Pancreas (tissue), 10 donors: Measurements from ENCODE around the gene RNF19B. TPM values are rescaled to one million over a fixed set of nuclear protein-coding genes. Genes with fewer than 3 reads are reported as not detected.

Source experiments
- ATAC-seq, 4 donors: fragments of 200-7000 bp; cut with Tn5 transposase; one replicate each; pipeline versions ENCODE4 v1.8.0 to v1.9.1; 2020; ENCODE audit warnings: mild to moderate bottlenecking in 4 of 4, moderate library complexity in 4 of 4
- DNase-seq, 6 donors: peaks; one replicate each; pipeline ENCODE4 v3.0.0-alpha.2; 2020
- FAIRE-seq: peaks from 2 replicates; lab custom pipeline; 2012; peaks lifted over from hg19 to GRCh38; lab: Jason Lieb, UNC
- H3K27ac ChIP-seq, 4 donors: fragments of 200-600 bp; sonication (generic); 1 replicate in 3 of 4; 2 replicates in 1 of 4; pipeline versions ENCODE4 v1.5.0 to v1.8.0; 2020
- H3K27me3 ChIP-seq, 4 donors: fragments of 200-600 bp; one replicate each; pipeline ENCODE4 v1.8.0; 2021
- H3K36me3 ChIP-seq, 3 donors: fragments of 200-600 bp; sonication (generic) in 1 of 3; one replicate each; pipeline versions ENCODE4 v1.5.0 to v1.8.0; 2020 to 2021
- H3K4me1 ChIP-seq, 3 donors: fragments of 200-600 bp; one replicate each; pipeline ENCODE4 v1.8.0; 2021
- H3K4me3 ChIP-seq, 4 donors: fragments of 200-600 bp; sonication (generic) in 2 of 4; one replicate each; pipeline versions ENCODE4 v1.5.0 to v1.8.0; 2020 to 2021
- H3K9me3 ChIP-seq, 4 donors: fragments of 200-600 bp; one replicate each; pipeline ENCODE4 v1.8.0; 2021
- CTCF ChIP-seq, 4 donors: fragments of 200-600 bp; sonication (generic) in 3 of 4; IDR thresholded peaks; one replicate each; pipeline versions ENCODE4 v1.5.0 to v1.8.0; 2021; ENCODE audit warnings: antibody characterized with exemption in 4 of 4
- WGBS, 2 donors: extraction: QIAGEN DNeasy Blood & Tissue Kit; methylation state at CpG; one replicate each; pipeline ENCODE4 v1.1.7; 2013; 5-methylcytosine and 5-hydroxymethylcytosine counted together
- intact Hi-C, 3 donors: fragments of 100-400 bp; cut with DNase I; formaldehyde crosslinking; loops; one replicate each; pipeline versions ENCODE4 v1.11.1 to v1.14.2; 2022
- polyA plus RNA-seq, 2 donors: library from polyadenylated mRNA; stranded (reverse); fragments of 200-250 nt; gene quantifications; one replicate each; pipeline ENCODE4 v1.2.3, GENCODE V29; 2013
- total RNA-seq, 6 donors: library from RNA; stranded (reverse); fragmentation: NEBNext Ultra II Directional in 4 of 6; extraction: Animal tissue kit (Norgen Biotek cat#: 25700) in 4 of 6; gene quantifications; one replicate each; pipeline versions ENCODE4 v1.2.1 to v1.2.4, GENCODE V29; 2021 to 2023
- donor health status: healthy with polysubstance abuse.
- donor health status: DM: no; HTN: no; CAD: no; lungs with moderate emphysema.
- donor health status: DM: no; HTN: no; CAD: no.
- donor health status: control.
- donor health status: control.
- donor health status: Bipolar disorder and iron deficiency.
- donor health status: DM: yes; HTN: yes; CAD: no.
- donor health status: DM: no; HTN: no; CAD: no.
- donor health status: DM: no; HTN: no; CAD: no.
- donor health status: DM: yes; HTN: yes; CAD: no.

The RNF19B gene
- total and polyA plus RNA-seq, 8 donors: 2.3 to 16.3 (median 8.0) TPM

DNA sequence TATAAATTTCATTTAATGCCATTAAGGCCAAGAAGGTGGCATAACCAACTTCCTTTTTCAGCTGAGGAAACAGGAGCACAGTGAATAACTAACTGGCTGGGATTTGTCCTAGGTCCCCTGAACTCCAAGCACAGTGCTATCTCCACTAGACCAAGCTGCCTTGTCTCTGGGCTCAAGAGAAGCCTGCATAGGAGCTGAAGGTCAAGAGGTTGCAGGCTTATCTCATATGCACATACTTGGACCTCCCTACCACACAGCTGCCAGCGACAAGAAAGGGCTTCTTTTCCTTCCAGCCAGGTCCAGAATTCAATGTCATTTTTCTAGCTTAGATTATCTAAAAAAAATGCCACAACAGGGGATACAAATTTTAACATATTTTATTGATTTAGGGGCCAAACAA lies 45.0 kb upstream of the RNF19B start:
- no peaks in the 10 kb centered on the region for H3K9me3 ChIP-seq
- no peak for TF ChIP-seq CTCF (IDR thresholded peaks at IDR 0.05)
- intact Hi-C loops: no loop called here
- peaks cover 0 to 4% (median 4%) of the 10 kb centered on the region in 3 donors for H3K36me3 ChIP-seq
- H3K27me3 ChIP-seq: no peaks in the 10 kb centered on the region
- H3K4me3 ChIP-seq: no peak overlapping the region
- ATAC-seq: peak in 1 of 4 donors; percentile 43
- peak overlapping the region in 2 of 4 donors; percentile 70 to 79 for H3K27ac ChIP-seq
- peaks cover 33 to 65% (median 34%) of the 10 kb centered on the region in 3 donors for H3K4me1 ChIP-seq
- peak in 1 of 6 donors; percentile 58 for DNase-seq
- FAIRE-seq: no peak
- 12 to 19% methylated on average over 1 of the region's 1 CpG for WGBS, 2 donors

DNA sequence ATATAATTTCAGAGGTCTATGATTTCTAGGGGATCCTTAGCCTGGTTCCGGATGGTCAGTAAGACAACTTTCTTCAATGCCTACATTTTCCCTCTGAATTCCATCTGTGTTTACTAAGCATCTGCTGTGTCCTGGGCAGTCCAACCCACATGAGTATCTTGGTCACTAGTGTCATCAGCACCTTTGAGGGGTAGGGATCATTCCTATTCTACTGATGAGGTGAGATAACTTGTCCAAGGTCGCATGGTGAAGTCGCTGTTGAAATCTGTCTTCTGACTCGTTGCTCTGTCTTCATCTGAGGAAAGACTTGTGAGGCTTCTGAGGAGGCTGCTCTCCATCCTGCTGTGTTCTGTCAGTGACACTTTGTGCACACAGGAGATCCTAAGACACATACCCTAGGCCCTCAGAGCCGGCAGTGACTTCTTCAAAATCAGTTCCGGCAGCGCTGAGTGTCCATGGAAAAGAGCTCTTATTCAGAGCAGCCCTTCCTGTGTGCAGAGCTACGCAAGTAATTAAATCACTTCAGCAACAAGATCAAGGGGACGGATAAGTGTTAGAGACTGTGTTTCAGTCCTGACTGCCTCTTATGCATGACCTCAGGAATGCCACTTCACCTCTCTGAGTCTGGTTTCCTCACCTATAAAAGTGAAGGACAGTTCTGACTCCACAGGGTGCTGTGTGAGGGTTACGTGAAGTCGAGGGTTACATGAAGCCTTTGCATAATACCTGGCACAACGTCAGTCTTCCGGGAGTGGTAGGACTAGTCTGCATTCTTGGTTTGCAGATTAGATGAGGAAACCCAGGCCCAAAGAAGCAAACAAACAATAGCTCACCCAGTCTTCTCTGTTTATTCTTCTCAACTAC lies 43.7 kb upstream of the RNF19B start:
- TF ChIP-seq CTCF (IDR thresholded peaks at IDR 0.05): no peak
- peaks cover 33 to 65% (median 34%) of the 10 kb centered on the region in 3 donors for H3K4me1 ChIP-seq
- H3K4me3 ChIP-seq: no peak overlapping the region
- H3K27me3 ChIP-seq: no peaks in the 10 kb centered on the region
- FAIRE-seq (no peak), DNase-seq (peak in 3 of 6 donors; percentile 65 to 79 (median 65)), ATAC-seq (peak; percentile 52 to 63 (median 58))
- H3K9me3 ChIP-seq: no peaks in the 10 kb centered on the region
- intact Hi-C loops: no loop called here
- 60 to 62% methylated on average over 13 of the region's 13 CpGs for WGBS, 2 donors
- H3K36me3 ChIP-seq: no peaks in the 10 kb centered on the region
- peak overlapping the region in 2 of 4 donors; percentile 70 to 79 for H3K27ac ChIP-seq

- 51 to 55% methylated on average over 6 of the region's 6 CpGs for WGBS, 2 donors
- no peak overlapping the region for H3K4me3 ChIP-seq
- no peaks in the 10 kb centered on the region for H3K9me3 ChIP-seq
- FAIRE-seq: no peak
- no peaks in the 10 kb centered on the region for H3K27me3 ChIP-seq
- no peaks in the 10 kb centered on the region for H3K36me3 ChIP-seq
- H3K27ac ChIP-seq: peak overlapping the region in 2 of 4 donors; percentile 70 to 79
- TF ChIP-seq CTCF (IDR thresholded peaks at IDR 0.05): peak in 1 of 4 donors; percentile 11
- intact Hi-C loops: no loop called here
- peaks cover 31 to 62% (median 32%) of the 10 kb centered on the region in 3 donors for H3K4me1 ChIP-seq
- peak in 2 of 6 donors; percentile 36 to 46 for DNase-seq
- ATAC-seq: peak; percentile 25 to 64 (median 36)
These were observed 42.8 kb upstream of the RNF19B start for GRCh38 chr1:33007190-33008050.

DNA sequence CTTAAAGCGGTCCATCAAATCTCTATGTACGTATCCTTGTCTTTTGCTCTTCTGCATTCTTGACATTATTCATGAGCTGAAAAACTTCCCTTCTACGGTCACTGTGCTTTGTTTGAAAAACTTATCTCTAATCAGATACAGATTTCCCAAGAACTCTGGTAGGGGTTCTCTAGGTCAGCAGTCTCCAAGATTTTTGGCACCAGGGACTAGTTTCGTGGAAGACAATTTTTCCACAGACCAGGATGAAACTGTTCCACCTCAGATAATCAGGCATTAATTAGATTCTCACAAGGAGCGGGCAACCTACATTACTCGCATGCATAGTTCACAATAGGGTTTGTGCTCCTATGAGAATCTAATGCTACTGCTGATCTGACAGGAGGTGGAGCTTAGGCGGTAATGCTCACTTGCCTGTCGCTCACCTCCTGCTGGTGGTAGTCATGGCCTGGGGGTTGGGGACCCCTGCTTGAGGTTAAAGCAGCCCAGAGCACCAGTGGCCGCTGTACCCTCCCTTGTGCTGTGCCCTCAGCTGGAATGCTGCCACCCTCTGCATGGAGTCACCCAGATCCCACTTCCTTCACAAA lies 41.3 kb upstream of the RNF19B start:
- H3K36me3 ChIP-seq: no peaks in the 10 kb centered on the region
- H3K9me3 ChIP-seq: no peaks in the 10 kb centered on the region
- H3K27me3 ChIP-seq: no peaks in the 10 kb centered on the region
- ATAC-seq: peak; percentile 4 to 17 (median 8)
- H3K4me1 ChIP-seq: peaks cover 18 to 47% (median 20%) of the 10 kb centered on the region in 3 donors
- no peak for FAIRE-seq
- 29 to 34% methylated on average over 9 of the region's 9 CpGs for WGBS, 2 donors
- TF ChIP-seq CTCF (IDR thresholded peaks at IDR 0.05): no peak
- DNase-seq: no peak
- no peak overlapping the region for H3K4me3 ChIP-seq
- intact Hi-C loops: no loop called here
- peak overlapping the region in 1 of 4 donors; percentile 40 for H3K27ac ChIP-seq
